Stomach (tissue), 9 donors: ENCODE data around the gene BAZ2B. TPM values are rescaled to one million over a fixed set of nuclear protein-coding genes. Genes with fewer than 3 reads are reported as not detected.

Experiments used
- DNase-seq, 2 donors: peaks; one replicate each; pipeline versions ENCODE4 v3.0.0 to v3.0.0-alpha.2; 2013 to 2019
- H3K27ac ChIP-seq, 5 donors: fragments of 200-600 bp in 4 of 5; sonication (generic) in 4 of 5; one replicate each; pipeline ENCODE4 v1.5.1; 2013 to 2019; ENCODE audit warnings: mild to moderate bottlenecking in 1 of 5, moderate library complexity in 1 of 5
- H3K27me3 ChIP-seq, 3 donors: fragments of 200-600 bp; sonication (generic); one replicate each; pipeline ENCODE4 v1.5.1; 2017 to 2019; ENCODE audit warnings: mixed run types in 1 of 3
- H3K36me3 ChIP-seq, 4 donors: fragments of 200-600 bp; sonication (generic); 1 replicate in 3 of 4; 2 replicates in 1 of 4; pipeline ENCODE4 v1.5.1; 2016 to 2019
- H3K4me1 ChIP-seq, 4 donors: fragments of 200-600 bp; sonication (generic); one replicate each; pipeline ENCODE4 v1.5.1; 2016 to 2019
- H3K4me3 ChIP-seq, 4 donors: fragments of 200-600 bp; sonication (generic) in 3 of 4; one replicate each; pipeline ENCODE4 v1.5.1; 2016 to 2019; ENCODE audit warnings: mild to moderate bottlenecking in 1 of 4
- H3K9me3 ChIP-seq, 4 donors: fragments of 200-600 bp; sonication (generic); one replicate each; pipeline ENCODE4 v1.5.1; 2016 to 2019
- EP300 ChIP-seq: sonication (generic); formaldehyde crosslinking; IDR thresholded peaks from one replicate; pipeline ENCODE4 v1.6.1; 2017; ENCODE audit warnings: antibody characterized with exemption
- POLR2A ChIP-seq, 4 donors: fragments of 450-650 bp; IDR thresholded peaks; one replicate each; pipeline ENCODE4 v1.6.1; 2016; ENCODE audit warnings: antibody characterized with exemption in 4 of 4, control low read depth in 2 of 4, mild to moderate bottlenecking in 1 of 4, moderate library complexity in 1 of 4
- POLR2AphosphoS5 ChIP-seq, 3 donors: sonication (generic); formaldehyde crosslinking; IDR thresholded peaks; one replicate each; pipeline ENCODE4 v1.6.1; 2016; ENCODE audit warnings: antibody characterized with exemption in 3 of 3
- whole genome bisulfite sequencing, 5 donors: extraction: QIAGEN DNeasy Blood & Tissue Kit in 3 of 5; methylation state at CpG; one replicate each; pipeline versions ENCODE4 v1.1.5 to v1.1.7; 2013 to 2018; 5-methylcytosine and 5-hydroxymethylcytosine counted together
- intact Hi-C: fragments of 100-400 bp; cut with DNase I; formaldehyde crosslinking; loops from one replicate; pipeline ENCODE4 v1.15.1; 2023; ENCODE audit warnings: low total_unique reads
- polyA plus RNA-seq, 3 donors: library from polyadenylated mRNA; stranded (reverse); fragments of 200-250 nt; gene quantifications; one replicate each; pipeline ENCODE4 v1.2.3, GENCODE V29; 2013
- total RNA-seq, 5 donors: library from RNA; depleted of rRNA; stranded (reverse); fragments of >200 nt; gene quantifications; one replicate each; pipeline versions ENCODE4 v1.1.0 to v1.2.3, GENCODE V29; 2014 to 2016
- TF ChIP-seq, protein P1 (sequence below), 7 experiments: fragments of 450-650 bp in 4 of 7; fragments of 200-600 bp in 3 of 7; sonication (generic) in 3 of 7; IDR thresholded peaks; one replicate each; pipeline ENCODE4 v1.5.1; 2016 to 2019; ENCODE audit warnings: antibody characterized with exemption in 7 of 7, control low read depth in 2 of 7, mild to moderate bottlenecking in 1 of 7
- donor health status: healthy with polysubstance abuse.
- donor health status: Bipolar disorder and iron deficiency.
- donor health status: healthy.

Gene BAZ2B
- total and polyA plus RNA-seq, 8 donors, result 7.2 to 245 (median 59.2) TPM

DNA sequence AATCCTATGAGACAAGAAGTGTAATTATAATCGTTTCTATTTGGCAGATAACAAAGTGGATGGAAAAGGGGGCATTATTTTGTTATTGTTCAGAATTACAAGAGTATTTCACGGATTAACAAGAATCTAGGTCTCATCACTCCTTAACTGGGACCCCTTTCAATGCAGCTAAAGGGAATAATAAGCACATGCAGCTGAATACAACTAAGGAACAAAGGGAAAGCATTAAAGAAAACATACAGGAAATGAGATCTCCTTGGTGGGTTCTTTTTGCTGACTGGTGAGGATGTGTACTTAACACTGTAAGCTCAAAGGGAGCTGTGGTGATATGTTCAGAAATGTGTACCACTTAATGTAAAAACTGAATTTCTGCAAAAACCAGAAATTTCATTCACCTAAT lies 189.3 kb downstream of the BAZ2B start:
- peaks cover 9 to 83% (median 68%) of the 10 kb centered on the region in 4 donors for H3K36me3 ChIP-seq
- intact Hi-C loops, result no loop called here
- H3K9me3 ChIP-seq, result no peaks in the 10 kb centered on the region
- no peaks in the 10 kb centered on the region for H3K27me3 ChIP-seq
- H3K4me3 ChIP-seq, result no peak overlapping the region
- no peaks in the 10 kb centered on the region for H3K4me1 ChIP-seq
- no peak overlapping the region for H3K27ac ChIP-seq
- no peak for DNase-seq
- 67 to 82% (median 80%) methylated on average over 2 of the region's 2 CpGs for whole genome bisulfite sequencing, 5 donors
- TF ChIP-seq EP300 (no peak), POLR2A (IDR thresholded peaks at IDR 0.05) (no peak), POLR2AphosphoS5 (IDR thresholded peaks at IDR 0.05) (no peak)
- TF ChIP-seq, protein P1, sequence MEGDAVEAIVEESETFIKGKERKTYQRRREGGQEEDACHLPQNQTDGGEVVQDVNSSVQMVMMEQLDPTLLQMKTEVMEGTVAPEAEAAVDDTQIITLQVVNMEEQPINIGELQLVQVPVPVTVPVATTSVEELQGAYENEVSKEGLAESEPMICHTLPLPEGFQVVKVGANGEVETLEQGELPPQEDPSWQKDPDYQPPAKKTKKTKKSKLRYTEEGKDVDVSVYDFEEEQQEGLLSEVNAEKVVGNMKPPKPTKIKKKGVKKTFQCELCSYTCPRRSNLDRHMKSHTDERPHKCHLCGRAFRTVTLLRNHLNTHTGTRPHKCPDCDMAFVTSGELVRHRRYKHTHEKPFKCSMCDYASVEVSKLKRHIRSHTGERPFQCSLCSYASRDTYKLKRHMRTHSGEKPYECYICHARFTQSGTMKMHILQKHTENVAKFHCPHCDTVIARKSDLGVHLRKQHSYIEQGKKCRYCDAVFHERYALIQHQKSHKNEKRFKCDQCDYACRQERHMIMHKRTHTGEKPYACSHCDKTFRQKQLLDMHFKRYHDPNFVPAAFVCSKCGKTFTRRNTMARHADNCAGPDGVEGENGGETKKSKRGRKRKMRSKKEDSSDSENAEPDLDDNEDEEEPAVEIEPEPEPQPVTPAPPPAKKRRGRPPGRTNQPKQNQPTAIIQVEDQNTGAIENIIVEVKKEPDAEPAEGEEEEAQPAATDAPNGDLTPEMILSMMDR (IDR thresholded peaks at IDR 0.05), result no peak

DNA sequence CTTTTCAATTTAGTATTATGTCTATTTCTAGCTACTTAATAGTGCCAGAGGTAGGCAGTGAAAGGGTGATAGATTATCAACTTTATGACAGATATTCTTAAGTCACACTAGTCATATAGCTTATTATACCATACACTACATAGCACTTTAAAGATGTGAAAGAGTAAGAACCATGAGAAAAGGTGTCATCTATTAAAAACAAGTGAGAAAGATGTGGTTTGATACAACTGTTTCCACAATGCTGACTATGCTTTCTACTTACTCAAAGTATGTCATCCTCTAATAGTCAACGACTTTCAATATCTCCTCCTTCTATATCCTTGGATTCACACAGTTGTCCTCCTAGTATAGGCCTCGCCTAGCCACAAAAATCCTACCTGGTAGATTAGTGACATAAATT lies 196.9 kb downstream of the BAZ2B start:
- Histone ChIP-seq H3K27ac (no peak overlapping the region), H3K27me3 (no peaks in the 10 kb centered on the region), H3K4me3 (no peak overlapping the region), H3K4me1 (no peaks in the 10 kb centered on the region), H3K9me3 (no peaks in the 10 kb centered on the region), H3K36me3 (peaks cover 0 to 32% (median 26%) of the 10 kb centered on the region in 4 donors)
- DNase-seq, result no peak
- TF ChIP-seq, protein P1 (IDR thresholded peaks at IDR 0.05), result no peak
- TF ChIP-seq POLR2AphosphoS5 (IDR thresholded peaks at IDR 0.05) (no peak), POLR2A (IDR thresholded peaks at IDR 0.05) (no peak), EP300 (no peak)
- 92 to 98% (median 97%) methylated on average over 2 of the region's 2 CpGs for WGBS, 5 donors
- intact Hi-C loops, result no loop called here

DNA sequence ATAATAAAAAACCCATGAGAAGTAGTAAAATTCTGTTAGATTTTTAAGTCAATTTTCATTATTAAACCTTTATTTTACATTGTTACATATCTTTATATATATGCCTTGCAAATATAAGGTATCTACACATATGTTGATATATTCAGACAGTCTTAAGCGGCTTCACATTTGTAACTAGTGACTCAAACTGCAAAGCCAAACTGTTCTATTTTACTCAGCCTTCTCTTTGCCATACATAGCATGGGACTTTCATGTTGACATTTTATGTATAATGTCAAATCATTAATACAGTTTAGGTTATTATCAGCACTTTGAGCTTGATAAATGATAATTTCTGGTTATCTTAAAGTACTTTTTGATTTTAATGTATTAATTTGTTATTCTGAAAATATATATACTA lies 204.9 kb downstream of the BAZ2B start:
- 89 to 96% (median 96%) methylated on average over 1 of the region's 1 CpG for WGBS, 5 donors
- H3K9me3 ChIP-seq, result no peaks in the 10 kb centered on the region
- no peak overlapping the region for H3K27ac ChIP-seq
- no peak overlapping the region for H3K4me3 ChIP-seq
- no peak for TF ChIP-seq POLR2A (IDR thresholded peaks at IDR 0.05)
- no peak for TF ChIP-seq POLR2AphosphoS5 (IDR thresholded peaks at IDR 0.05)
- TF ChIP-seq EP300, result no peak
- TF ChIP-seq, protein P1 (IDR thresholded peaks at IDR 0.05), result no peak
- peaks cover 20 to 66% (median 63%) of the 10 kb centered on the region in 4 donors for H3K36me3 ChIP-seq
- H3K27me3 ChIP-seq, result no peaks in the 10 kb centered on the region
- H3K4me1 ChIP-seq, result no peaks in the 10 kb centered on the region
- DNase-seq, result no peak
- intact Hi-C loops, result no loop called here

DNA sequence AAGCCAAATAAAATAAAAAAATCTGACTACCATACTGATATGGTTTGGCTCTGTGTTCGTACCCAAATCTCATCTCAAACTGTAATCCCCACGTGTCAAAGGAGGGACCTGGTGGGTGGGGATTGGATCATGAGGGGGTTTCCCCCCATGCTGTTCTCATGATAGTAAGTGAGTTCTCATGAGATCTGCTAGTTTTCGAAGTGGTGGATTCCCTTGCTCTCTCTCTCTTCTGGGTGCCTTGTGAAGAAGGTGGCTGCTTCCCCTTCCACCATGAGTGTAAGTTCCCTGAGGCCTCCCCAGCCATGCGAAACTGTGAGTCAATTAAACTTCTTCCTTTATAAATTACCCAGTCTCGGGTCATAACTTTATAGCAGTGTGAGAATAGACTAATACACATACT lies 206.1 kb downstream of the BAZ2B start:
- H3K4me1 ChIP-seq, result no peaks in the 10 kb centered on the region
- peaks cover 20 to 77% (median 73%) of the 10 kb centered on the region in 4 donors for H3K36me3 ChIP-seq
- H3K27me3 ChIP-seq, result no peaks in the 10 kb centered on the region
- no peak overlapping the region for H3K27ac ChIP-seq
- WGBS, 5 donors, result 86 to 89% (median 89%) methylated on average over 5 of the region's 5 CpGs
- no peaks in the 10 kb centered on the region for H3K9me3 ChIP-seq
- TF ChIP-seq, protein P1 (IDR thresholded peaks at IDR 0.05), result no peak
- TF ChIP-seq POLR2AphosphoS5 (IDR thresholded peaks at IDR 0.05) (no peak), POLR2A (IDR thresholded peaks at IDR 0.05) (no peak), EP300 (no peak)
- DNase-seq, result no peak
- no peak overlapping the region for H3K4me3 ChIP-seq
- intact Hi-C loops, result no loop called here
